NOMO-1 (cell line): ENCODE measurements around the gene LIM2.
"Not testable (repeated sequence)": the region's sequence is repeated elsewhere in the genome, so short reads cannot be mapped to it uniquely, and the experiment has no call there.

Experiments
- DNase-seq, 2 experiments: peaks; one replicate each; lab custom pipeline; 2025; ENCODE audit not compliant: unreplicated experiment in 2 of 2; lab: John Stamatoyannopoulos, UW

Gene LIM2, protein sequence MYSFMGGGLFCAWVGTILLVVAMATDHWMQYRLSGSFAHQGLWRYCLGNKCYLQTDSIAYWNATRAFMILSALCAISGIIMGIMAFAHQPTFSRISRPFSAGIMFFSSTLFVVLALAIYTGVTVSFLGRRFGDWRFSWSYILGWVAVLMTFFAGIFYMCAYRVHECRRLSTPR

DNA sequence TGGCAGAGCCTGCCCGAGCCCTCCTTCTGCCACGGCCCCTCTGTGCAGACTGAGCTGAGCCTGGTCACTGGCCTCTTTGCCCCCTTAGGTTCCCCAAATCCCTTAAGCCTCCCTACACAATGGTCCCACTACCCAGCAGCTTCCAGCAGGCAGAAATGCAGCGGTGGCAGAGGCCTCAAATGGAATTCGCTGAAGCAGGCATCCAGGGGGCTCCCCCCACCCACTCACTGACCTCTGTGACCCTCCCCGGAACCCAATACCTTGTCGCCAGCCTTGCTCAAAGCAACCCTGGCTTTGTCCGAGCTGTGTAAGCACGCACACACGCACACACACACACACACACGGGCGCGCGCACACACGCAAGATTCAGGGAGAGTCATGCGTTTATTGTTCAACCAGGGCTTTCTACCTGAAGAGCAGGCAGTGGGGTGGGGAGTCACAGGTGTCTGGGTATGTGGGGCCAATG, at the start of gene LIM2:
LIM2 (minus strand) TSS at position 51 of the 466 bp plus-strand sequence. CDS start 531 bp downstream, outside the sequence.
- no peak for DNase-seq

DNA sequence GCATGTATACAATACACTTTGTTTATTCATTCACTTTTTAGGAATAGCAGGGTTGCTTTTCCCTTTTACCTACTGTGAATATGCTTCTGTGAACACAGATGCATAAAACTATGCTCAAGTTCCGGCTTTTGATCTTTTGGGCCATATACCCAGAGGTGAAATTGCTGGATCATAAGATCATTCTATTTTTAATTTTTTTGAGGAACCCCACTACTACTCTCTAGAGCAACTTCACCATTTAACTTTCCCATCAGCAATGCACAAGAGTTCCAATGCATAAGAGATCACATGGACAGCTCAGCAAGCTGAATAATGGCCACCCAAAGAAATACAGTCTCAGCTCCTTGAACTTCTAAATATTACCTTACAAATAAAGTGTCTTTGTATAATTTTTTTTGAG, 46.7 kb upstream of the LIM2 start:
- DNase-seq = no peak

DNA sequence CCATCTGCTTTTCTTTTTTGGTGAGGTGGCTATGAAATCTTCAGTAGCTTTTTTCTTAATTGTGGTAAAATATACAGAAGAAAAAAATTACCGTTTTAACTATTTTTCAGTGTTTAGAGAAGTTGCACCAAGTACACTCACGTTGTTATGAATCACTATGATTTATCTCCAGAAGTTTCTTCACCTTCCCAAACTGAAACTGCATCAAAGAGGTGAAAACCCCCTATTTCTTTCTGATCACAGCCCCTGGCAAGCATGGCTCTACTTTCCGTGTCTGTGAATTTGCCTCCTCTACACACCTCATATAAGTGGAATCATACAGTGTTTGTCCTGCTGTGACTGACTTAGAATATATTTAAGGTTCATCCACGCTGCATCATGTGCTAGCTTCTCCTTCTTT, 45.3 kb upstream of the LIM2 start:
- DNase-seq = peak; percentile 23 to 78

DNA sequence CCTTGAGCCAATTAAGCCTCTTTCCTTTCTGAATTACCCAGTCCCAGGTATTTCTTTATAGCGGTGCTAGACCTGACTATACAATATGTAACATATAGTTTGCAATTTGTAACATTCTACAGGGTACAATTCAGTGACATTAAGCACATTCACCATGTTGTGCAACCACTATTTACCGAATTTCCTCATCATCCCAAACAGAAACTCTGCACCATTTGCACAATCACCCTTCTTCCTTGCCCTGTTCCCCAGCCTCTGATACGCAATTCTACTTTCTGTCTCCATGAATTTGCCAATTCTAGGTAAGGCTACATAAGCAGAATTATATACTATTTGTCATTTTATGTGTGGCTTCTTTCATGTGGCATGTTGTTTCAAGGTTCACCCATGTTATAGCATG, 43.4 kb upstream of the LIM2 start:
- DNase-seq = peak; percentile 74 to 83

DNA sequence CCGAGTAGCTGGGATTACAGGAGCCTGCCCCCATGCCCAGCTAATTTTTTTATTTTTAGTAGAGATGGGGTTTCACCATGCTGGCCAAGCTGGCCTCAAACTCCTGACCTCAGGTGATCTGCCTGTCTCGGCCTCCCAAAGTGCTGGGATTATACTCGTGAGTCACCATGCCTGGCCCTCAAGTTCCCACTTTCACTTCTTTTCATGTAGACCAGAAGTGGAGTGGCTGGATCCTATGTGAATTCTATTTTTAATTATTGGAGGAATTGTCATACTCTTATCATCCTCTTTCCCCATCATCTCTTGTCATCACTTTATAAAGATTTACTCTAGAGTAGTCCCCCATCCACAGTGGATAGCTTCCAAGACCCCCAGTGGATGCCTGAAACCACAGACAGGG, 42.4 kb upstream of the LIM2 start:
- no peak for DNase-seq

DNA sequence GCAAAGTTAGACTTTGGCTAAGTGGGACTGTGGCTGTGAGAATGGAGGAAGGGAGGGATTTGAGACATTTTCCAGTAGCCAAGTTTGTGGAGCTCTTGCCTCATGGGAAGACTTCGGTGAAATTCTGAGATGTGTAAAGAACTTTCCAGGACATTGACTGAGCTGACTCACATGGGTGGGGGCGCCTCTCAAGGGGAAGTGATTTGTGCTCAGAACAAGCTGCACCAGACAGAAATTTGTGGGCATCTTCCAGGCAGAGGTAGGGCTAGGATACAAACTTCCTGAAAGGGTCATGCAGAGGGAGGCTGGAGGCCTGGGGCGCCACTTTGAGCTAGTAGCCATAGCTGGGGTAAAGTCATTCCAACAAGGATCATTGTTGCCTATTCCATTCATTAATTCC, 39.4 kb upstream of the LIM2 start:
- peak; percentile 20 to 40 for DNase-seq

DNA sequence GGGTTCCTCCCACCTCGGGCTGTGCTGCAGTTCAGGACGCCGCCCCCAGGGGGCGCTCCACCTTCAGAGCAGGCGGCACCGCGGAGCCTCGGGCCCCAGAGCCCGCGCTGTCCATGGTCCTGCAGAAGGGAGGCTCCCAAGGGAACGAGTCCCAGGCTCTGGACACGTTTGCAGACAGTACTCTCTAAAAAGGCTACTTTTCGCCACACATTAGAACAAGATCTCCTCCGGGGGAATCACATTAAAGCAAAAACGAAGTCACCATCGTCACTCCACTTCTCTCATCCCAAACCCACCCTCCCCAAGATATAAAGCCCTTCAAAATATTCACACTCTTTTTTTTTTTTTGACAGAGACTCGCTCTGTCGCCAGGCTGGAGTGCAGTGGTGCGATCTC, 34.3 kb upstream of the LIM2 start:
- peak; percentile 74 to 82 for DNase-seq

DNA sequence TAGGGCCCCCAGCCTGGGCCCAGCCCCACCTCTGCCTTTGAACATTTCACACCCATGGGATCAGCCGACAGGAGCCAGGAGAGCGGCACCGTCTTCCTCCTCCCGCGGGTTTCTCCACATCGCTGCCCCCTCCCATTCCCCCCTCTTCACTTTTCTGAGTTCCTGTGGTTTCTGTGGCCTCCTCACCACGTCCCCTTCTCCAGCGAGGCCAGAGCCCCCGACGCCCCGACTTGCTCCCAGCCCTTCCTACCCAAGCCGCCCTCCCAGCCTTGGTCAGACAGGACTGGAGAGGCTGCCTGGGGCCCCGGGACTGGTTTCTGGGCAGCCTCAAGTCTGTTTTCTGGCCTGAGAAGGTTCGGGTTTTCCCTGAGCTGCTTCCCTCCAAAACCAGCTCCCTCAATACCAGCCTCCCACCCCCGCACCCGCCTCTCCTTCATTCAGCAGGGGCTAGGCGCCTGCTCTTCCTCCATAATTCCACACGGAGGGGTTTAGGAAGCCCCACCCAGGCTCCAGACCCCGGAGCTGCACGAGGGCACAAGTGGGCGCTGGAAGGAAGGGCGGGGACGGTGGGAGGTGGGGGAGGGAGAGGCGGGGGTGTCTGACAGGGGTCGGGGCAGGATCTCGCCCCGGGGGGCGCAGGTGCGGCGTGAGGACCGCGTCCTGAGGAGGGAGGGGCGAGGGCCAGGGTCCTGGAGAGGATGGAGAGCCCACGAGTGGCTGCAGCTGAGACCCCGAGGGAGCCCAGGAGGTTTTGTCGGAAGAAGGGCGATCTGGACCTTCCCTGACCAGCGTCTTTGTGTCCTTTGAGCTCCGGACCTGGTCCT, 33.7 kb upstream of the LIM2 start:
- no peak for DNase-seq

DNA sequence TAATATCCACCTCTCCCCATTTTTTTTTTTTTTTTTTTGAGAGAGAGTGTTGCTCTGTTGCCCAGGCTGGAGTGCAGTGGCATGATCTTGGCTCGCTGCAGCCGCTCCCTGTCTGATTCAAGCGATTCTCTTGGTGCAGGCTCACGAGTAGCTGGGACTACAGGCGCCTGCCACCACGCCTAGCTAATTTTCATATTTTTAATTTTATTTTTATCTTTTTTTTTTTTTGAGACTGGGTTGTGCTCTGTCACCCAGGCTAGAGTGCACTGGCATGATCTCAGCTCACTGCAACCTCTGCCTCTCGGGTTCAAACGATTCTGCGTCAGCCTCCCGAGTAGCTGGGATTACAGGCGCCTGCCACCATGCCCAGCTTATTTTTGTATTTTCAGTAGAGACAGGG, 32.7 kb upstream of the LIM2 start:
- not testable (repeated sequence) for DNase-seq

DNA sequence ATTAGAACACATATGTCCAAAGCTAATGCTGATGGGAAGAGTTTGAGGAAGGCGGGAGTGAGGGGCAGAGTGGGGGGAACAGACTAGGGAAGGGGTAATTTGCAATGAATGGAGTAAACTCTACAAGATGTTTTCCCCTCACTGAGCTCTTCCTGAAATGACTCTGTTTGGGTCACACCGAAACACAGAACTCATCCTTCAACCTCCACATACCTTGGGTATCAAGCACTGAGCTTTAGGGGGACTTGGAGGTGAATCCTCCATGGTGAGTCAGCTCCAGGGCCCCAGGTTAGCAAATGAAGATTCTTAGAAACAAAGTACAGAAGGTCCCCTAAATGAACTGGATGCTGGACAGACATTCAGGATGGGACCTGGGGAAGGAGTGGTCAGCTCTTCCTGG, 30.9 kb upstream of the LIM2 start:
- no peak for DNase-seq

DNA sequence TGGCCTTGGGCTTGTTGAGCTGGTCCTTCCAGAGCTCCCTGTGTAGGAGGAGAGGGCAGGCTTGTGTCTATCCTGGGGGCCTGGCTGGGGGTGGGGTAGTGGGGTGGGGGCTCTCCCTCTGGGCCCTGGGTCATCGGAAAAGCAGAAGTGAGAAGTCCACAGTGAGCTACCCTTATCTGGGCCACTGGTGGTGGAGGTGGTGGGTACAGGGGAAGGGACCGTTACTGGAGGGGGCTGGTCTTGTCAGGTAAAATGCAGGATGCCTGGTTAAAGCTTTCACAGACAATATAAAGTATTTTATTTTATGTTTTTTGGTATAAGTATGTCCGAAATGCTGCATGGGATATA, 30.0 kb upstream of the LIM2 start:
- DNase-seq = peak in 1 of 2 experiments; percentile 42

DNA sequence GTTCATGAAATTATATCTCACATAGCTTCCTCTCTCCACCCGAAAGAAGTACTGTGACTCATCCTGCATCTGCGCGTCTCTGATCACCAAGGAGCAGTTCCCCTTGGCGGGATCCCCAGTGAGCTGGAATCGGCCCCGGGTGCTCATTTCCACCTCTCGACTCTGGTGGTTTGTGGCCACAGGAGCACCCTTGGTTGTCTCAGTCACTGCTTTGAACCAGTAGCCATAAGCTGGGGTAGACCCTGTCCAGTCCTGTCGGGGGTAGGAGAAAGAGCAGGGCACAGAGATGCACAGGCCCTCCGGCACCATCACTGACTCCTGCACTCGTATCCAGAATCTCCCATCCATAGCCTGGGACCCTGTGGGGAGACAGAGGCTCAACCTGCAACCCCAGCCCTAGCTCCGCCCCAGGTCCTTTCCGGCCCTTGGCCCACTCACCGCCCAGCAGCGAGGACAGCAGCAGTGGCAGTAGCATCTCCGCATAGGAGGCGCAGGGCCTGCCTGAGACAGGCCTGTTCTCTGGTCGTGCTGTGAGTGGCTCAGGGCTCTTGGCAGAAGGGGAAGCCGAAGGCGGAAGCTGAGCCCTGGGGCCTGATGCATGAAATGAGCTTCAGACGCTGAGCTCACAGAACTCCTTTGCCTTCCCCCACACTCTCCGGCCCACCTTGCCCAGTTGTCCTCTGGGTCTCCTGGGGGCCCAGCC, 29.5 kb upstream of the LIM2 start, which contains the start of gene SIGLEC10:
SIGLEC10 (minus strand) TSS at position 536 of the 703 bp plus-strand sequence; CDS start at position 475, 61 bp downstream.
- DNase-seq = peak; percentile 91 to 92

DNA sequence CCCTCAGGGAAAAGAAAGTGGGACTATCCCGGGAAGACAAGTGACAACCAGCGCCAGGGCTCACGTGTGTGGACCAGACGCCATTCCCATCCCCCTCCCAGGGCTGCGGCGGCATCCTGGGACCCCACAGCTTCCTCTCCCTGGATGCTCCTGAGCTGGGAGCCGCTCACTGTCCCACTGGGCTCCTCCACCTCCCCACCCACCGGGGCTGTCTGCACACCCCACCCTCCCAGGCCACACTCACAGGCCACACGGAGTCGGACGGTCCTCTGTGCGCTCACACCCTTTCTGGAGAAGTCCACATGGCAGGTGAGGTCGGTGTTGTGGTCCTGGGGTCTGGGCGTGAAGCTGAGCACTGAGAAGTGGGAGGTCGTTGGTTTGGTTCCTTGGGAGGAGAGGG, 28.6 kb upstream of the LIM2 start:
- not testable (repeated sequence) for DNase-seq

DNA sequence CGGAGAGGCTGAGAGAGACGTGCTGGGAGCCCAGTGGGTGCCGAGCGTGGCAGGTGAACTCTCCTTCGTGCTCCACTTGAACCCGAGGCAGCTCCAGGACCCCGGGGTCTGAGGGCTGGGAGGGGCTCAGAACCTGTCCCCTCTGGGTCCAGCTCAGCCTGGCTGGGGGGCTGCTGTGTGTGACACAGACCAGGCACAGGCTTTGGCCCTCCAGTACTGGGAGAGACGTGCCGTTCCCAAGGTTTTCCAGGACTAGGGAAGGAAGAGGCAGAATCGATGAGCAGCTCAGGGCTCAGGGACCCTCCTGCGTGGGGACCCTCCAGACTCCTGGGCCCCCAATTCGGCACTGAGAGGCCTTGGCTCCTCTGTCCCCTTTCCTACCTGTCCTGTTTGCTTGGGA, 27.4 kb upstream of the LIM2 start:
- no peak for DNase-seq

DNA sequence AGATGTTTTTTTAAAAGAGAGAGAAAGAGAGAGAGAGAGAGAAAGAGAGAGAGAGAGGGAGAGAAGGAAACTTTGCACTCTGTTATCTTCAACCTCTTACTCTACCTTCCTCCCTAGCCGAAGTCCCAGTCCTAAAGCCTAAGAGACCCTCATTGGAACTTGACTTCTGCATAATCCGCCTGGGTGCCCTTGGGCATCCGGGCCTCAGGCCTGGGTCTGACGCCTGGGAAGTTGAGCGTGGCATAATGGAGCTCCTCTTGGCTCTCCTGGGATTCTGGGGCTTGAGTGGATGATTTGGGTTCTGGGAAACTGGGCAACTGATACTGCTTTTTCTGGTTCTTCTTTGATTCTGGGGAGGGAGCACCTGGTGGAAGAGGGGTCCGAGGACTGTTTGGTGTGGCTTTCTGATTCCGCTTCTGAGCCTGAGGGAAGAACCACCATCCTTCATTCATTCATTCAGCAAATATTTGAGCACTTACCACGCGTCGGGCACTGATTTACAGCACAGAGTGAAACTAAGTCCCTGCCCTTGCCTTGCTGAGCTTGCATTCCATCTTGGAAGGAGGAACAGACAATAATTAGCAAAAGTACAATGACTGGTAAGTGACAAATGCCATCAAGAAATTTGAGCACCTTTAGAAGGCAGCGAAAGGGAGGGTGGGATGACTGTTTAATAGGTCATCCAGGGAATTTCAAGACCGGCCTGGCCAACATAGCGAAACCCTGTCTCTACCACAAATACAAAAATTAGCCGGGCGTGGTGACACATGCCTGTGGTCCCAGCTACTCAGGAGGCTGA, 23.4 kb upstream of the LIM2 start:
- DNase-seq = no peak

DNA sequence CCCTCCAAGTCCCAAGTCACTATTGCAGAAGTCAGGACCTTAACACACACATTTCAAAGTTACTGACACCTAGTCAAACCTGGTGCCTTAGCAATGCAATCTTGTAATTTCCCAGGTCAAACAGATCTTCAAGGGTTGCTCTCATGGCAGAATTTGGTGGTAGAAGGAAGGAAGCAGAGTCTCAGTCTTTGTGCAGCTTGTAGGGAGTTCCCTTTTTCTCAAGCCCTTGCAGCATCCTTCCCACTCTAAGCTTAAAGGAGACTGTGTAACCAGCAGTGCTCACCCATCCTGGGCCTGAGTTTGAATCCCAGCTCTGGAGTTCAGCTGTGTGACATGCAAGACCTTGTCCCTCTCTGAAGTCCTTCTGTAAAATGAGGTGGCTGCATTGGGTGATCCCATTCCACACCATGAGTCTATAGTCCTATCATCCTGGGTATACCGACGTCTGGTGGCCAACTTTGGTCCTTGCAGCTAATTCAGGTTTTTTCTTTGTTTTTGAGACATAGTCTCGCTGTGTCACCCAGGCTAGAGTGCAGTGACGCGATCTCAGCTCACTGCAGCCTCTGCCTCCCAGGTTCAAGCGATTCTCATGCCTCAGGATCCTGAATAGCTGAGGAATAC, 19.8 kb upstream of the LIM2 start:
- peak; percentile 82 to 87 for DNase-seq

DNA sequence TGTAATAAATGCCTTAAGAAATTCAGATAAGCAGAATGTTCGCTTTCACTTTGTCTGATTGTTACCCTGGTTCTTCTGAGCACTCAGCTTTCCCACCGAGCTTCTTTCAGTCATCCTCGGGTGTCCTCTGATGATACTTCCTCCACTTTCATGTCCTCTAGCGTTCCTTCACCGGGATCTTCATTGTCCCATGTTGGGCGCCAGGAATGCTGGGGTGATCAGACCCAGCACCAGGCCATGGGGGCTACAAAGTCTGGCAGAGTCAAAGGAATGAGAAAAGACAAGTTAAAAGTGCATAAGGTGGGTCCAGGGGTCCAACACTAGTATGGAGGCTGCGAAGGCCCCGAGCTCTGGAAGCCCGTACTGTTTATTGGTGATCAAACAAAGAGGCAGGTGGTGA, 14.3 kb upstream of the LIM2 start:
- DNase-seq = no peak

DNA sequence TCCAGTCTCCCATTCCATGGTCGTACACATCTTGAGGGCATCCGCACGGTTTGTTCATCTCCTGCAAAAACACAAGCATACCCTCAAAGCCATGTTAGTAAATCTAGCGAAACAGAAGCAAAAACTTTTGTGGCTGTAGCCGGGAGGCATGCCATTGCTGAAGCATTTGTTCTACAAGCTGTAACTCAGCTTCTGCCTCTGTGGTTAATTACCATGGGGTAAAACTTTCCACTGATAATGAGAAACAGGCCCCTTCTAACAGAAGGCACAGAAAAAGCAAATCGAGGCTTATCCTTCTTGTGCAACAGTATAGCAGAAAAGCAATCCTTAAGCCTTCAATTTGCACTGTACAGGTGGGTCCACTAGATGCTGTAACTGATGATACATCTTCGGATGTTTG, 12.2 kb upstream of the LIM2 start:
- DNase-seq = not testable (repeated sequence)

DNA sequence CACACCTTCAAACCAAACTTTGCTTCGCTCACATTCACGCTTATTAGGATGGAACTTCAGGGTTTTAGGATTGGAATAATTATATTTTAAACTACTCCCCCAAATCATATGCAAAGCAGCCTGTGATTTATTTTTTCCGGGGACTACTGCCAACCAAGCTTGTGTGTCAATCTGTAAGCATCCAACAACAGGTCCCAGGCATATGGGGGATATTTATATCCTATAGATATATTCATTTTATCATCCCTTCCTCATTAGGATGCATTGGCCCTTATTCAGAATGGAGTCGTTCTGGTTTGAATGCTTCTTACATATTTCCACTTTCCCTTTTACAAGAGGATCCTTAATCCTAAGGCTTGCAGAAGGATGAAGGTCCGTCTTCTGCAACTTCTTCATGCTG, 11.5 kb upstream of the LIM2 start:
- DNase-seq = no peak

DNA sequence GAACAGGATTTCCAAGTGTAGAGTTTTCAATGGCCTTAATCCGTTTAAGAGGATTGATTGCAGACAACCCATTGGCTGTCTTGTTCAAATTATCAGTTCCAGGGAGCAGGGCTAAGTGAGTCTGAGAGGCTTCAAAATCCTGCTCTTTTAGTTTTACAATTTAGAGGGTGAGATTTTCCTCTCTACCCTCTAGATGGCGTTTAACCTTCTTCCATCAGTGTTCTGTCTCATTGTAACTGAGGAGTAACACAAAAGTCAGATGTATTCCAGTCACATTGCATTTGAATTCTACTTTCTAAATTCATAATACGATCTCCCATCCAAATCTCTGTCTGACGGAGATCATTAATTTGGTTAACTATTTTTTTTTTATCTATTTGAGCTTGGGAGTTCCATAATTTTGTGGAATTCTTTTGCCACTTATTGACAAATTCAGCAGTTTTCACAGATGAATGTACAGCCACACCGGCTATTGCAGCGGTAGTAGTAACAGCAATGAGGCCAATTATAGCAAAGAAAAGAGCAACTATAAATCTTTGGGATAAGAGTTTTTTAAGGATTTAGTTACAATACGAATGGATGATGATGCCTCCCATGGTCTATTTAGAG, 10.4 kb upstream of the LIM2 start:
- DNase-seq = peak; percentile 8 to 55
